DND-41 (cell line): ENCODE data around the gene ANKRD13B.

Experiments used
- CTCF ChIP-seq: IDR thresholded peaks from 2 replicates; pipeline ENCODE4 v1.5.1; 2012; ENCODE audit warnings: borderline replicate concordance, low read length, moderate library complexity, mild to moderate bottlenecking; ENCODE audit not compliant: poor library complexity, severe bottlenecking; ENCODE audit errors: extremely low read depth
- EZH2 ChIP-seq: IDR thresholded peaks from 3 replicates; pipeline ENCODE4 v1.6.1; 2012; ENCODE audit warnings: borderline replicate concordance, low read depth, mild to moderate bottlenecking, moderate library complexity, low read length, inconsistent platforms; ENCODE audit not compliant: severe bottlenecking

GRCh38 chr17:29649359-29649758, 56.4 kb downstream of the ANKRD13B start:
- no peak for TF ChIP-seq EZH2
- TF ChIP-seq CTCF, result no peak
